Stimulated activated CD4-positive, alpha-beta T cell treated with anti-CD3 and anti-CD28 coated beads, Interleukin-2, amount 100 ng/mL, for 4 hours (primary cell): Measurements from ENCODE around the gene ALDH8A1.
A peak's percentile ranks its signal among the peaks of the same experiment; 100 is the strongest.

Experiments used
- DNase-seq: peaks from one replicate; pipeline ENCODE4 v3.0.0-alpha.2; 2020; ENCODE audit warnings: low read depth

Gene ALDH8A1

DNA sequence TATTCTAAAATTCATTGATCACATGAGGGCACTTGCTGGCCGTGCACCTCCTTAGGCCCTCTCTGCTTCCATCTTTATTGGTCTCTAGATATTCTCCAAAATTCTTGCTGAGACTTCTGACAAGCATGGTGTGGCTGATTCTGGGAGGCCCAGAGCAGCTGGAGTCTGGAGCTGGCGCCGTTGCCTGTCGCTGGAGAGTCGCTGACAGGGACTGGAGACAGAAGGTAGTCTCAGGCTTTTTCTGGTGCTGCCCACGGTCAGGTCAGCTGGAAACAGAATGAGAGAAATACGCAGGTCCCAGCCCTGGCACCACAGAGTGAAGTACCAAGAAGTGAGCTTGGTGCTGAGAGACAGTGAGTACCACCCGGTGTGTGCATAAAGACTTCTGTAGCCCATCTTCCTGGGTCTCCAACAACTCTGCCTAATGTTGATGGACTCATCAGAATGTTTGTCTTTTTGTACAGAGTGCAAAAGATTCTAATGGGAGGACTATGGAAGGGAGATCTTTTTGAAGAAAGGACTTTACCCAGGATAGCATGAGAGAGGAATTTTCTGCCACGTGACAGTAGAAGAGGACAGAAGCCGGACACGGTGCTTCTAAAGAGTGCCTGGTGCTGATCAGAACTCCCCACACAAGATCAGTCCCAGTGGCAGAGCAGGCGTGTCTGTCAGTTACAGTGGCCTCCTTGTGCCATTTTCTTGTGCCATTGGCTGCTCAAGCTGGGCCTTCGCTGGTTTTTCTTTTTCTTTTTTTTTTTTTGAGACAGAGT is 1.8 kb upstream of the ALDH8A1 start:
- no peak for DNase-seq

DNA sequence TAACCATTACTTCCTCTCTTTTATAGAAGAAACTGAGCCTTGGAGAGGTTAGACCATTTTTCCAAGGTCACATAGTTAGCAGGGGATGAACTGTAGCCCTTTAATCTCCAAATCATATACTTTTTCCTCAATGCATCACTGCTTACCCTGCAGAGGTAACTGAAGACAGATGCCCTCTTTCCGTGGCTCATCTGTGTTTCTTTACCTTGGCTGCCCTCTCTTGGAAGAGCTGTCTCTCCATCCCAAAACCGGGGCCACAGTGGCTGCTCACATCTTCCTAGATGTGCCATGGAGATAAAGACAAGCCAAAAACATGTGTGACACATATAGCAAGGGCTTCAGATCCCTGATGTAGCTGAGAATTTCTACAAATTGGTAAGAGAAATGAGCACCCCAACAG is 581 bp upstream of the ALDH8A1 start:
- no peak for DNase-seq

DNA sequence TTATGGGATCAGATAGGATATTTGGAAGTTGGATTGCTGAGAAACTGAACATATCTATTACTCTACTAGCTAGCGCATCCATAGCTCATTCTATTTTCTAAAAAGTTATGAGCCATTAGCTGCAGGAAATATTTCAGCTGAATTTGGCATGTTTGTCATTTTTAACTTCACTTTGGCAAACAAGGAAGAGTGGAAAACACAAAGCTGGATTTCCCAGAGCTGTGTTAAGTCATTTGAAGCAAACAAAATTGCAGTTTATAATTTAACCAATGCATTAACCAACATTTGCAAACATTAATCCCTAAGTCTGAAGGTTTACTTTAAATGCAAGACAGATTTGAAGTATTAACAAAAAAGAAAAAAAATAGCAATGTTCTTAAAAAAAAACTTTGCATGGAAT is 1.2 kb downstream of the ALDH8A1 start:
- no peak for DNase-seq

DNA sequence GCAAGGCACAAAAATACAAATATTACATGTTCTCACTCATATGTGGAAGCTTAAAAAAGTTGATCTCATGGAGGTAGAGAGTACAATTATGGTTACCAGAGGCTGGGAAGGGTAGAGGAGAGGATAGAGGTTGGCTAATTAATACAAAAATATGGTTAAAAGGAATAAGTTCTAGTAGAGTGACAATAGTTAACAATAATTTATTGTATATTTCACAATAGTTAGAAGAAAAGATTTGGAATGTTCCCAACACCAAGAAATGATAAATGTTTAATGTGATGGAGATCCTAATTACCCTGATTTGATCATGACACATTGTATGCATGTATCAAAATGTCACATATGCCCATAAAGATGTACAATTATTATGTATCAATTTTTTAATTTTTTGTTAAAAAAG is 1.8 kb downstream of the ALDH8A1 start:
- DNase-seq, result no peak

DNA sequence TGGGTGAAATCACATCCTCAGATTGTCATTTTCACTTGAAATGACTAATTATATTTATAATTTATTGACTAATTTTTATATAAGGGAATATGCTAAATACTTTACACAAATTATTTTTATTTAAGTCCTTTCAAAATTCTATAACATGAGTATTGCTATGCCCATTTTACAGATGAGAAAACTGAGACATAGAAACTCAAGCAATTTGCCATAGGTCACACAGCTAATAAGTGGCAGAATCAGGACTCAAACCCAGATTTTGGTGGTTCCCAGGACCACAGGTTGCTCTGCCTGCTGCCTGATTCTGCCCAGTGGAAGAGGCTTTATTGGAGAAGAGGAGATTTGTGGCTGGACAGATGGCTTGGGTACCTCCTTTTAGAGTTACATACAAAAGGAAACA is 4.9 kb downstream of the ALDH8A1 start:
- no peak for DNase-seq

DNA sequence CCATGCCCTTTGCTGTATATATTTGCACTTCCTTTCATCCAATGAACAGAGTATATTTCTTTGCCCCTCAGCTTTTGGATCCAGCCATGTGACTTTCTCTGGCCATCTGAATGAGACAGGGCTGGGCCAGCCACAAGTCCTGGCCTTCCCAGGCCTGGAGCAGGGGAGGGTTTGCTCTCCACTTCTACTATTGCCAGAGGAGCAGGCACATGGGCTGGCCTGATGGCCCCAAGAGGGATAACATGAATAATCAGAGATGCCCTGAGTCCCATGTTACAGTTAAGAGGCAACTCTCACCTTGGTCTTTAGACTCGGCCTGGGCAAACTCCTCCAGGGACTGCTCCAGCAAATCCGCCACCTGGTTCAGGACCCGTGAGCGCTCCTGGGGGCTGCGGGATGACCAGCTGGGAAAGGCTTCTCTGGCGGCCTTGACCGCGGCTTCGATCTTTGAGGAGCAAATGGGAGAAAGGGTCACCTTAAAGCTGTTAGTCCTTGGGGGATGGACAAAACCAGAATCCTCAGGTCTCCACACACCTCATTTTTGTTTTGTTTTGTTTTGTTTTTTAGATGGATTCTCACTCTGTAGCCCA is 6.3 kb downstream of the ALDH8A1 start:
- DNase-seq, result no peak

DNA sequence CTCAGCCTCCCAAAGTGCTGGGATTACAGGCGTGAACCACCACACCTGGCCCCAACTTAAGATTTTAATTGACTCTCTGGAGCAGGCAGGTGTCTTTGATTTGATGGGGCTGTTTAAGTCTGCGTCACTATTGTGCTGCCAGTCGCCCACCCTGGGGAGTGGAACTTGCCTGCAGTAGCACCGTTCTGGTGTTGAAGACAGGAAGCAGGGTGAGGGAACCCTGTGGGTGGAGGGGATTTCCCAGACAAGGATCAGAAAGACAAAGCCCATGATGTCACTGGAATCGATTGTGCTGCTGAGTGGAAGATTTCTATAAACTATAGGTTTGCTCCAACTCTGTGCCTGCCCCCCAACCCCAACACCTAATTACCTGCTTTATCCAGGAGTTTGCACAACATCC is 11.0 kb downstream of the ALDH8A1 start:
- peak; percentile 79 for DNase-seq

DNA sequence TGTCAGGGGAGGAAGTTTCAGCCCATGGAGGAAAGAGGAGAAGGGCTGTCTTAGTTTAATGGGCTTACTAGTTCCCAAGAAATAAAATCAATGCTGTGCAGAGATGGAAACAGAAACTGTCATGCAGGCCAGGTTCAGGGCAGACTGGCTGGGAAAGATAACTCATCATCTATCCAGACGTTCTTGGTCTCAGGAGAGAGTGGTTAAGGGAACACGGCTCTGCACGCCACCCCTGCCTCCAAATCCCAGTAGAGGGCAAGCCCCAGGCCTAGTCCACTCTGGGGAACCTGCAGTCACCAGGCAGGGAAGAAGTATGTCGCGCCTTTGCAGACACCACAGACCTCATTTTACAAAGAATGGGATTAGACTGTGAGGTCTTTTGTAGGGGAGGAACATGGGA is 12.5 kb downstream of the ALDH8A1 start:
- DNase-seq, result no peak

DNA sequence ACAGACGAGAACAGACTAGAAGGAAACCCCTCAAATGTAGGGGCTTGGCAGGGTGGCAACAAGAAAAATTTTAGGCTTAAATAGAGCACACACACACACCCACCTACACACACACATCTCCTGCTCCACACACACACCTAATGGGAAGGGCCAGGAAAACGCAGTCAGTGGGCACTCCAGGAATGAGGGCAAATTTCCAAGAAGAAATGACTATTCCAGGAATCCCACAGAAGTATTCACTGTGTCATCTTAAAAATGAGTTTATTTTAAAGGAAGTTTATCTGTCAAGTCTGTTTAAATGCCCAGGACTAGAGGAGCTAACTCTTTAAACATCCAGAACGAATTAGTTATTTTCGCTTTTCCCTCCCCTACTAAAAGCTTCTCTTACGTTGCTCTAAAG is 13.0 kb downstream of the ALDH8A1 start:
- no peak for DNase-seq

DNA sequence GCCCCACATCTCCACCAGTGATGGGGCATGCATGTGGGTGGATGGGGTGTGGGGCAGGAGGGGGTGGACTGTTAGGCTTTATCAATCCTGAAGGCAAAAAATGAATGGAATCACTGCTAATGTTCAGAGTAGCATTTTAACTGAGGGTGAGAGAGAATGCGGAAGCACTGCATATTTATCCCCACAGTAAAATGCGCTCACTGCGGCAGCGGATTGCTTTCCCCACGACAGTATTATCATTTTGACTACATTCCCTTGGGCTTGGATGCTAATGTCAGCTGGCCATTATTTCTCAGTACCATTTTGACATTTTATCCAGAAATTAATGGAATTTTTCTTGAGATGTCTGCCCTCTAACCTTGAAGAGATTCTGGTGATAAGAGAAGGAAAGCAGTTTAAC is 13.4 kb downstream of the ALDH8A1 start:
- no peak for DNase-seq

DNA sequence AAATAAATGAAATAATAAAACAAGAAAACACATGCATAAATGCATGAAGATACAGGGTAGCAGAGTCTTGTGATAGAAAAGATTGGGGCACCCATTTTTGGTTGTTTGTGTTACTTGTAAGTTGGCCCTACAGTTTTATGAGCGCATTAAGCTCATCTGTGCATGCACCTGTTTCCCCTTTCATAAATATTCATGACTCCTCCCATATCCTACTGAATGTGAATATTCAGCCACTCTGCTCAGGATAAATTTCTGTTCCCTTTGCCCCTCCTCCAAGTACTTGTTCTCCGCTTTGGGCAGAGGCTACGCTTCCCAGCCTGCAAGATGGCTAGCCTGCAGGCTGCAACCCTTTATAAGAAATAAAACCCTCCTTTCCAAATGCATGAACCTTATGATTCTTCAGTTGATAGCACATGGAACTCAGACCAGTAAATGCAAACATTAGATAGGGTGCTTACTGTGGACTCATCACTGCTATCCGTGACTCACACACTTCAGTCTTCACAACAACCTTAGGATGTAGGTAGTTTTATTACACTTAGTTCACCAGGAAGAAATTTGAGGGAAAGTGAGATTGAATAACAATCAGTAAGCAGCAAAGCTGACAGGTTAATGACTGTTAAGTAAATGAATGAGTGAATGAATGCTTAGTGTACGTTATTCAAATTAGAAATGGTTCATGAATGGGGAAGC is 15.0 kb downstream of the ALDH8A1 start:
- no peak for DNase-seq

DNA sequence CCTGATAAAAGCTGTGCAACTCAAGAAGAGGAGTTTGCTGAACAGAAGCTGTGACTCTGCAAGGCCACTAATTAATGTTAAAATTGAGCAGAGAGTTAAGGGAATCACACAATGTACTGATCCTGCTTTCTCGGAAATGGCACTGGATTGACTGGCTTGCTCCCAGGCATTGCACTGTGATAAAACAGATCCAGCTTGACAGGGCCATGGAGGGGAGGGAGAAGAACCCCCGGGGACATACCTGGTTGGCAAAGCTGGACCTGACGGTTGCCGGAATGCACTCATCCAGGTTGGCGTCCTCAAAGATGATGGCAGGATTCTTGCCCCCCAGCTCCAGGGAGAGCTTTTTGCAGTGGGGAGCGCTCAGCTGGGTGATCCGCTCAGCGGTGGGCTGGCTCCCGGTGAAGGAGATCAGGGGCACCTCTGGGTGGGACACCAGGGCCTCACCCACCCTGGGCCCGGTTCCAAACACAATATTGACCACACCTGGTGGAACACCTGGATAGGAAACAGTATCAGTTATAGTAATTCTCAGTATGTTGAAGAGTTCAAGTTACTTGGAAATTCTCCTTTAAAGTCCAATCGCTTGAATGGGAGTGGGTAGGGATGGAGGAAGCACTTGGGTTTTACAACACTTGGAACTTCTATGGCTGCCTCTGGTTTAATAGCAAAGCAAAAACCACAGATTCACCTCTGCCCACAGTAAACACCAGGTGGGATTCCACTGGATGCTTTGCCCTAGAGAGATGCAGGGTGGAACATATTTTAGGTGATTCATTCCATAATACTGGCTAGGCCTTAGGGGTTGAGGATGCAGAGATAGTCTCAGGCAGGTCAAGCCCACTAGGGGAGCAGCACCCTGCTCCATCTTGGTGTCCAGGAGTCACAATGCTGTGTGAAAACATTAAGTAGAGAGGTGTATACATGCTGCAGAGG is 17.1 kb downstream of the ALDH8A1 start:
- DNase-seq, result no peak

DNA sequence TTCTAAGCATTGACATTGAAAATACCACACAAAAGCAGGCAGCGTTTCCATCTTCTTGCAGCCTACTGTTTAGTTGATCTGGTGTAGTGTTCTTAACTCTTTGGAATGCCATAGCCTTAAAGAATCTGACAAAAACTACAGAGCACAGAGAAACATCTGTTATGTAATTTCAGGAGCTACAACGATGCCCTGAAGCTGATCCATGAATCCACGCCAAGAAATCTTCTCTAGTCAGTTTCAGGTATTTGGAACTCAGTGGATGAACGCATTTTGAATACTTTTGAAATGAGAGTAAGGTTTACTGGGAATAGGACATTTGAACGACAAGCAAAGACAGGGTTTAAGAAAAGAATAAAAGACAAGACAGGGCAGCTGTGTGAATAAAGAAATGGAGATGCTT is 17.8 kb downstream of the ALDH8A1 start:
- DNase-seq, result no peak

DNA sequence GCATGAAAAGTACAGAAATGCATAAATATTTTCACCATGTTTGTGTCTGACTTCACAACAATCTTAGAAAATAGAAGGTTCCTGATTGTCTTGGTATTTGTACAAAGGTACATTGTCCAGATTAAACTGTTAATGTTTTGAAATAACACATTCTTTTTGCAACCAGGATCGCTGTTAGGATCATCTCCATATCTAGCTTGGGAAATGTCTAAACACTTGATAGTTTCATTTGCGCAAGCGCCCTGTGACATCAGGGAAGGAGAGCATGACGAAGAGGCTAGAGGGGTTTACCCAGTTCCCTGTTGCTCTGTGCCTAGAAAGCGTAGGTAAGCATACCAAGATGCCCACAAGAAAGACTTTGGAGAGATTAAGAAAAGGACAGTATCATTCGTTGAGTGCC is 19.4 kb downstream of the ALDH8A1 start:
- no peak for DNase-seq

DNA sequence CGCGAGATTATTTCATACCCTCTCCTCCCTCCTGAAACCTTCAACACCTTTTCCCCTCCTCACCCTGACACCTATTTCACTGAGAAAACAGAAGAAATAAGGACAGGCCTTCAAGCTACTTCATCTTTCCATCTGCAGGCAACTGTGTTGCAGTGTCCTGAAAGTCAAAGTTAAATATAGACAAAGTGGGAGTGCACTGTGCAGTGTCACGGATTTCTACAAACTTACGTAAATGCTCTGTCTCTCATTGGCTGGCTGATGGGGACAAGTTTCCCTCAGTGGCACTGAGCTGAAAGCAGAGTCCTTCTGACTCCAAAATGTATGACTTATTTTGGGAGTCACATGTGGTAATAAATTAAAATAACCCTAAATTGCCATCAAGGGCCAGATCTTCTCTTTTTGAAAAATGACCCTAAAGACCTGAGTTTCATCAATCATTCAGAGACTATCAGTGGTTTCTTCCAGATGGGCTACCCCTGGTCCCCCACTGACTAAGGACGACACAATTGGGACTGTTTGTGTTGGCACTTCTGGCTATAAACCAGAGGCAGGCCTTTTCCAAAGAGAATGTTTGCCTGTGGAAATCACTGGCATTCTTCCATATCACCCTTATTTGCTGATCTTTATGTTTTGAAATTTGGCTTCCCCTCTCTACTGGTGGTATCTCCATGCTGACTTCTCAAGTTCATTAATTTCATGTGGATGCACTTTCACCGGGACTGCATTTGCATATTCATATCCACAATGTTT is 21.6 kb downstream of the ALDH8A1 start:
- DNase-seq, result no peak

DNA sequence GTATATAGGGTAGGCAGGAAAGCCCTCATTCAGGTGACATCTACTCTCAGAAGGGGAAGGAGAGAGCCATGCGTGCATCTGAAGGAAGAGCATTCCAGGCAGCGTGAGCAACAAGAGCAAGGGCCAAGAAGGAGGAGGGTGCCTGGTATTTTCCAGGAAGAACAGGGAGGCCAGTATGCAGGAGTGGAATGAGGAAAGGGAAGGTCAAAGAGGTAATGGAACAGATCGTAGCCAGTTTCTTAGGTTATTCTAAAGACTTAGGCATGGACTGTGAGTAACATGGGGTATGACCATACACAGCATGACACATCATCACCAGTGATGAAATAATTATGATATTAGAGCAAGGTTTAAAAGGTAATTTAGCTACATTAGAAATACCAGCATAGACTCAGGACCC is 24.1 kb downstream of the ALDH8A1 start:
- no peak for DNase-seq

DNA sequence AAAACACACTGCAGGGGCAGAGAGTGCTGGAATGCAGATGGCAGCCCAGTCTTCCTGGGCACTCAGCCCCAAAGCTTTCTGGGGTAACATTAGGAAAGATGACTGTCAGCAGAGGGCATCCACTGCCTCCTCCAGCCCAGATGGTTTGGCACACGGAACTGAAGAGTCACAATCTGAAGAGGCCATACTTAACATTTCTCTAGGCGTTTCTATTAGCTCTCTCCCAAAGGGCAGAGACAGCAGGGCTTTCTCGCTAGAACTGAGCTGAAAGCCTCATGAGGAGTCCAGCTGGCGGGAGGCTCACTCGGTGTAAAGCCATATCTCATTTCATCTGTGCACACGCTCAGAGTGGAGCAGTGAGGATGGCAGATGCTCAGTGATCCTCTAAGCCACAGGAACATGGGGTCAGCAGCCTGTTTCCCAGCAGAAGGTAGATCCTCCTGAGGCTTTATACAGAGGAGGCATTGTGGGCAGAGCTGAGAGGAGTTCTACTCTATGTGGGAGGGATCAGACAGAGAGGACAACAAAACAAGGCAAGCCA is 28.1 kb downstream of the ALDH8A1 start:
- no peak for DNase-seq

DNA sequence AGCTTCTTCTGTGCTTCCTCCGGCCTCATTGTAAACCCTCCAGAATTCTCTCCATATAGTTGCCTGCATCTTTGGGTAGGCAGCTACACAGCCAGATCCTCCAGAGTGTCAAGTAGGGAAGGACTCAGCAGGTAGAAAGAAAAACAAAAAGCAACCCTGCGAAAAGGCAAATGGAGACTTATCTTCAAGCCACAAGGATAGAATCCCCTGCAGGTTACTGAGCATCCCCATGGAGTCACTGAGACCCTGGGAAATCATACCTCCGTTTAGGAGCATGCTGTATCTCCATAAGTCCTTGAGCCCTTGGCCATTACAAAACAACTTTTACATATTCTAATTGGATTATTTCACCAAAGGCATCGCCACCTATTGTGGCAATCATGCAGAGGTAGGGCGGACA is 28.6 kb downstream of the ALDH8A1 start:
- no peak for DNase-seq

DNA sequence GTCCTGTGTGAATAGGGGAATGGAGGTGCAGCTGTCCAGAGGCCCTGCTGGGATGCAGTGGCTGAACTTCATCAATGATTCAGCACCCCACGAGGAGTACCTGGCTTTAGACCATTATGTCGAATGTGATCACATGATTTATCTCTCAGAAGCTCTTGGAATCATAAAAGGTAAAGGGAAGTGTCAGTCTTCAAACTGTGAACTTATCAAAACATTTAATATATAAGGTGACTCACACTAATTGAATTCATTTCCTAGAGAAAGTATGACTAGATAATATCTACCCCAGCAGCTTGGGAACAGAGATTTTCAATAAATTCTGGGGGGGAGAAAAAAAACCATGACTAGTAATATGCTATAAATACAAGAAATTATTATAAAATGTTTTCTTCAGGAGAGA is 29.5 kb downstream of the ALDH8A1 start:
- DNase-seq, result no peak

DNA sequence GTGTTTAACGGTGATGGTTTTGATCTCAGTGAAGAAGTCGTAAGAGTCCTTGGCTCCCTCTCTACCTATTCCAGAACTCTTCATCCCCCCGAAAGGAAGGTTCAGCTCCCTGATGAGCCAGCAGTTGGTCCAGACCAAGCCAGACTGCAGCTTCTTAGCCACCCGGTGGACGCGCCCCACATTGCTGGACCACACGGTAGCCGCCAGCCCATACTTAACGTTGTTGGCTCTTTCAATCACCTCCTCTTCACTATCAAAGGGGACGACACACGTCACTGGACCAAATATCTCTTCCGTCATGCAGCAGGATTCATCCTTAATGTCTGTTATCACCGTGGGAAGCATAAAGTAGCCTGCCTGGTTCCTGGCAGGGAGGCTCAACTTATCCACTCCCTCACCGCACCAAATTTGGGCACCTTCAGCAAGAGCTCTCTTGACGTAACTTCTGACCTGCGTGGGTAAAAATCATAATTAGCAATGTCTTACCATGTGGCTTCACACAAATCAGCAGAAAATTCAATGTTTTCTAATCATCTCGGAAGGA is 31.4 kb downstream of the ALDH8A1 start:
- no peak for DNase-seq

DNA sequence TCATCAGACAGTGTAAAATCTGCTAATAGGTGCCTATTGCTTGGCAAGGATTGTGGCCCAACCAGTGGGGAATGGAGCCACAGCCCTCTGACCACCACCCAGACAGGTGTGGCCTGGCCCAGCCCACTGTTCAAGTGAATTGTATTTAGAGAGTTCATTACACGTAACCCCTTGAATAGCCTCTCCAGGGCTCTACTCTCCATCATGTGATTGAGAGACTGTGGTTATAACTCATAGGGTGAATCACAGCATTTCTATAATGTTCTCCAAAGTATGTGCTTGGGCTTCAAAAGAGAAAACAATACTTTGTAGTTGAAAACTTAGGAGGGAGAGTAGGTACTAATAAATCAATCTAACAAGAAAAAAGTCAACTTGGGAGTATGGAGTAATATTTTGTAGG is 38.4 kb downstream of the ALDH8A1 start:
- DNase-seq, result no peak
